Activated CD4-positive, alpha-beta T cell treated with anti-CD3 and anti-CD28 coated beads, Interleukin-2, amount 50 U/mL, for 24 hours (primary cell): ENCODE measurements around the gene MGA.

Source experiments
- DNase-seq, 2 donors: peaks; one replicate each; pipeline ENCODE4 v3.0.0-alpha.2; 2020; ENCODE audit warnings: low read depth in 1 of 2, low spot score in 1 of 2

Gene MGA

GRCh38 chr15:41782371-41783282, 122.4 kb downstream of the MGA start:
- DNase-seq: no peak

- DNase-seq: no peak
Measured at GRCh38 chr15:41783296-41783695, 123.1 kb downstream of the MGA start.

GRCh38 chr15:41788262-41788661, 128.1 kb downstream of the MGA start:
- no peak for DNase-seq

- no peak for DNase-seq
Measured at GRCh38 chr15:41789236-41789635, 129.0 kb downstream of the MGA start.

- DNase-seq: no peak
Measured at GRCh38 chr15:41789662-41790061, 129.5 kb downstream of the MGA start.

- no peak for DNase-seq
Measured at GRCh38 chr15:41790169-41790568, 130.0 kb downstream of the MGA start.

- no peak for DNase-seq
Measured at GRCh38 chr15:41790756-41791546, 130.7 kb downstream of the MGA start.

- no peak for DNase-seq
Measured at GRCh38 chr15:41791547-41791937, 131.3 kb downstream of the MGA start.

GRCh38 chr15:41792000-41792637, 131.9 kb downstream of the MGA start:
- no peak for DNase-seq

GRCh38 chr15:41794081-41794480, 133.9 kb downstream of the MGA start:
- DNase-seq: no peak

- no peak for DNase-seq
Measured at GRCh38 chr15:41795996-41796856, 136.0 kb downstream of the MGA start.

- no peak for DNase-seq
Measured at GRCh38 chr15:41797201-41797944, 137.2 kb downstream of the MGA start.

- no peak for DNase-seq
Measured at GRCh38 chr15:41798607-41799487, 138.6 kb downstream of the MGA start.

- no peak for DNase-seq
Measured at GRCh38 chr15:41799488-41799805, 139.2 kb downstream of the MGA start.

- no peak for DNase-seq
Measured at GRCh38 chr15:41801185-41801584, 141.0 kb downstream of the MGA start.

- DNase-seq: no peak
Measured at GRCh38 chr15:41801850-41802455, 141.7 kb downstream of the MGA start.

GRCh38 chr15:41804361-41804760, 144.2 kb downstream of the MGA start:
- DNase-seq: no peak

- no peak for DNase-seq
Measured at GRCh38 chr15:41804916-41805666, 144.9 kb downstream of the MGA start.
